Stomach (tissue), 4 donors: Measurements from ENCODE around the gene INVS.

Source experiments
- EP300 ChIP-seq: sonication (generic); formaldehyde crosslinking; IDR thresholded peaks from one replicate; pipeline ENCODE4 v1.6.1; 2017; ENCODE audit warnings: antibody characterized with exemption
- POLR2A ChIP-seq, 4 donors: fragments of 450-650 bp; IDR thresholded peaks; one replicate each; pipeline ENCODE4 v1.6.1; 2016; ENCODE audit warnings: antibody characterized with exemption in 4 of 4, control low read depth in 2 of 4, mild to moderate bottlenecking in 1 of 4, moderate library complexity in 1 of 4
- POLR2AphosphoS5 ChIP-seq, 3 donors: sonication (generic); formaldehyde crosslinking; IDR thresholded peaks; one replicate each; pipeline ENCODE4 v1.6.1; 2016; ENCODE audit warnings: antibody characterized with exemption in 3 of 3
- TF ChIP-seq, protein P1 (sequence below), 7 experiments: fragments of 450-650 bp in 4 of 7; fragments of 200-600 bp in 3 of 7; sonication (generic) in 3 of 7; IDR thresholded peaks; one replicate each; pipeline ENCODE4 v1.5.1; 2016 to 2019; ENCODE audit warnings: antibody characterized with exemption in 7 of 7, control low read depth in 2 of 7, mild to moderate bottlenecking in 1 of 7

GRCh38 chr9:100052375-100052774, 46.7 kb upstream of the INVS start:
- TF ChIP-seq POLR2AphosphoS5 (IDR thresholded peaks at IDR 0.05): no peak
- TF ChIP-seq POLR2A (IDR thresholded peaks at IDR 0.05): no peak
- TF ChIP-seq, protein P1, sequence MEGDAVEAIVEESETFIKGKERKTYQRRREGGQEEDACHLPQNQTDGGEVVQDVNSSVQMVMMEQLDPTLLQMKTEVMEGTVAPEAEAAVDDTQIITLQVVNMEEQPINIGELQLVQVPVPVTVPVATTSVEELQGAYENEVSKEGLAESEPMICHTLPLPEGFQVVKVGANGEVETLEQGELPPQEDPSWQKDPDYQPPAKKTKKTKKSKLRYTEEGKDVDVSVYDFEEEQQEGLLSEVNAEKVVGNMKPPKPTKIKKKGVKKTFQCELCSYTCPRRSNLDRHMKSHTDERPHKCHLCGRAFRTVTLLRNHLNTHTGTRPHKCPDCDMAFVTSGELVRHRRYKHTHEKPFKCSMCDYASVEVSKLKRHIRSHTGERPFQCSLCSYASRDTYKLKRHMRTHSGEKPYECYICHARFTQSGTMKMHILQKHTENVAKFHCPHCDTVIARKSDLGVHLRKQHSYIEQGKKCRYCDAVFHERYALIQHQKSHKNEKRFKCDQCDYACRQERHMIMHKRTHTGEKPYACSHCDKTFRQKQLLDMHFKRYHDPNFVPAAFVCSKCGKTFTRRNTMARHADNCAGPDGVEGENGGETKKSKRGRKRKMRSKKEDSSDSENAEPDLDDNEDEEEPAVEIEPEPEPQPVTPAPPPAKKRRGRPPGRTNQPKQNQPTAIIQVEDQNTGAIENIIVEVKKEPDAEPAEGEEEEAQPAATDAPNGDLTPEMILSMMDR (IDR thresholded peaks at IDR 0.05): no peak
- no peak for TF ChIP-seq EP300
